ENCODE results near the gene EPN2. TPM values are rescaled to one million over a fixed set of nuclear protein-coding genes. Genes with fewer than 3 reads are reported as not detected.

EPN2 gene
- polyA plus RNA-seq, 1 donor from 2014 or later = 37.8 TPM

- no peak for TF ChIP-seq CTCF (IDR thresholded peaks at IDR 0.05; ENCODE audit: poor library complexity, severe bottlenecking)
These were observed 24.3 kb downstream of the EPN2 start (continued) for GRCh38 chr17:19261426-19261825.

GRCh38 chr17:19262650-19263631, 25.8 kb downstream of the EPN2 start:
- Histone ChIP-seq H3K9me2 (ENCODE audit: insufficient read depth, low read length) (no peaks in the 10 kb centered on the region), H4K20me1 (ENCODE audit: insufficient read depth) (no peaks in the 10 kb centered on the region), H3K27me3 (ENCODE audit: insufficient read depth, low read depth, low read length) (no peaks in the 10 kb centered on the region), H3K4me3 (ENCODE audit: low read length) (no peak overlapping the region), H3K4me2 (ENCODE audit: low read length) (no peak overlapping the region), H3K36me3 (ENCODE audit: insufficient read depth, low read length) (no peaks in the 10 kb centered on the region), H3K79me2 (replicated peaks; ENCODE audit: insufficient read depth, low read length) (peaks cover 7% of the 10 kb centered on the region), H3F3A (ENCODE audit: insufficient read depth, low read length, poor library complexity, severe bottlenecking) (no peaks in the 10 kb centered on the region), H2AFZ (ENCODE audit: low read depth, low read length) (no peak overlapping the region), H3K9me3 (ENCODE audit: low read length) (no peaks in the 10 kb centered on the region), H3K9ac (ENCODE audit: low read length) (no peak overlapping the region), H3K27ac (ENCODE audit: low read length) (no peak overlapping the region)
- TF ChIP-seq CTCF (IDR thresholded peaks at IDR 0.05; ENCODE audit: poor library complexity, severe bottlenecking) (no peak), REST (IDR thresholded peaks at IDR 0.05; ENCODE audit: borderline replicate concordance) (no peak), TAF1 (IDR thresholded peaks at IDR 0.05; ENCODE audit: low read depth) (no peak), POLR2AphosphoS5 (IDR thresholded peaks at IDR 0.05) (no peak), MXI1 (conservative IDR thresholded peaks at IDR 0.05; ENCODE audit: poor library complexity, severe bottlenecking) (no peak), EP300 (conservative IDR thresholded peaks at IDR 0.05; ENCODE audit: poor library complexity, severe bottlenecking) (no peak), SMC3 (conservative IDR thresholded peaks at IDR 0.05; ENCODE audit: poor library complexity) (no peak), RAD21 (conservative IDR thresholded peaks at IDR 0.05) (no peak), EZH2 (IDR thresholded peaks at IDR 0.05; ENCODE audit: borderline replicate concordance, insufficient read depth, low read length, poor library complexity, severe bottlenecking) (no peak)
